C4-2B (cell line): ENCODE data around the gene KCNK13.

Experiments used
- H3K27ac ChIP-seq: fragments of 450-650 bp; 2 replicates; pipeline ENCODE4 v1.5.1; 2017
- CTCF ChIP-seq: fragments of 450-650 bp; conservative IDR thresholded peaks from 2 replicates; pipeline ENCODE4 v1.5.1; 2017; ENCODE audit warnings: mild to moderate bottlenecking
- ZFX ChIP-seq: fragments of 450-650 bp; IDR thresholded peaks from 2 replicates; pipeline ENCODE4 v1.6.1; 2017

Gene KCNK13

DNA sequence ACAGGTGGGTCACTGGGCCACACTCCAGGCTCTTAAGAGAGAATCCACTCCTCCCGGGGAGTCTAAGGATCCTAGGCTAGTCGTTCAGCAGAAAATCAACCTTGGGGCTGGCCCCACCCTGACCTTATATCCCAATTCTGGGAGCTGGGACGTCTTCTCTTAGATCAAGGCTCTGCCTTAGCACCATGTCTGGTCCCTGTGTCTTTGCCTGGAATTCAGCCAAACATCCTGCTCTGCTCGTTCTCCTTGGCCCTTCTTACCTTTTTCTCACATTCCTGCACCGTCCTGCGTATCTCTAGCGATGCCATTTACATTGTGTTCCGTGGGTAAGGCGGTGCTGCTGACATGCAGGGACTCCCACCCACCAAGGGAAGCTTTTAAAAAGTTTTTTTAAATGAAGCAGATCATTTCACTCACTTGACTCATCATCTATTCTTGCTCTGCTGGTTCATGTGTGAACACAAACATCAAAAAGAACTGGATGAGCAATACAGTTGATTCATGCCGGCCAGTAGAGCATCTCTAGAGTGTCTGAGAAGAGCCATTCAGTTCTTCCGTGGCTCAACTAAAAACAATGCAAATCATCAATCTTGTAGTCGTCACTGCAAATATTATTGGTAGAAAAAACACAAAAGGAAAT lies 50.2 kb downstream of the KCNK13 start:
- no peak overlapping the region for H3K27ac ChIP-seq
- TF ChIP-seq ZFX (no peak), CTCF (no peak)

DNA sequence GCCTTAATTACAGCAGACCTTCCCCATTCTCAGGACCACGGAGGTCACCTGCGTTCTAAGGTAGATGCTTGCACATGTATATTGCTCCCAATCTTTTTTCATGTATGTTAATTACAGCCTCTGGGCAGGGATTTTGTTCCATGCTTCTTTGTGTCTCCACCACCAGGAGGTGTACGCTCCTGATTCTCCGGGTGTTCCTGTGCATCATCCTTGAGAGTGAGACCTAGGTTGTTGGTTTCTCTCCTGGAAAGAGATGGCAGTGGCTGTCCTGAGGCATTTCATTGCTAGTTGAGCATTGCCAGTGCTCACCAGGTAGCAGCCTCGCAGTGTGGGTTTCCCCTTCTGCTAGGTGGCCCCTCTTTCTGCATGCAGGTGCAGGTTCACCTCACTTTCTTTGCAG lies 52.8 kb downstream of the KCNK13 start:
- H3K27ac ChIP-seq: peak overlapping the region; percentile 85
- TF ChIP-seq CTCF (peak; percentile 27), ZFX (no peak)

- no peak for TF ChIP-seq ZFX
- no peak for TF ChIP-seq CTCF
- peak overlapping the region; percentile 85 for H3K27ac ChIP-seq
Measured at GRCh38 chr14:90115780-90116179, 54.0 kb downstream of the KCNK13 start.

DNA sequence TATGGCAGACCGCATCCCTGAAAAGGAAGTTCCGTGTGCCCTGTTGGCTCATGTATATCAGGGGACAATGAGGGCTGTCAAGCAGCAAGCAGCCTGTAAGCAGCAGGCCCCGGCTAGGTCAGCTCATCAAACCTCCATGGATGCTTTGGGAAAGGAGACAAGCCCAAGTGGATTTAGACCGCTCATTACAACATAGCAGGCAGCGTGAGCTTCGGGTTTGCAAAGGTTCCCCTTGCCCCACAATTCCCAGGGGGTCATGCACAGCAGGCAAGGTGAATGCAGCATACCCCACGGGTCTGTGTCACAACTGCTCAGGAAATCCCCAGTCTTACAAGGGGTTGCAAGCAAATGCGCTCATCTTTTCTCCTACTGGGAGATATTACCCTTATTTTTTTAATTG lies 54.6 kb downstream of the KCNK13 start:
- TF ChIP-seq ZFX (no peak), CTCF (no peak)
- peak overlapping the region; percentile 75 for H3K27ac ChIP-seq

- TF ChIP-seq CTCF (no peak), ZFX (no peak)
- no peak overlapping the region for H3K27ac ChIP-seq
Measured at GRCh38 chr14:90118027-90118426, 56.2 kb downstream of the KCNK13 start.

DNA sequence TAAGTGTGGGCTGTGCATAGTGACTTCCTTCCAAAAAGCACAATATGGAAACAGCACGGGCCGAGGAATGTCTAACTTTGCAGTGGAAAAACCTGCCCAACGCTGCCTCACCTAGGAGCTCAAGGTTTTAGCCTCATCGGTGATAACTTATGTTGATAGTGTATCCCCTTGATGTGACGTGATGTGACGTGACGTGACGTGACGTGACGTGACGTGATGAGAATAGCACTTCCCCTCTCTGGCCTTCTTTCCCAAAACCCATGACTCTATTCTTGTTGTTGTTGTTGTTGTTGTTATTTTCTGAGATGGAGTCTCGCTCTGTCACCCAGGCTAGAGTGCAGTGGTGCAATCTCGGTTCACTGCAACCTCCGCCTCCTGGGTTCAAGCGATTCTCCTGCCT lies 64.5 kb downstream of the KCNK13 start:
- no peak for TF ChIP-seq ZFX
- TF ChIP-seq CTCF: no peak
- no peak overlapping the region for H3K27ac ChIP-seq

DNA sequence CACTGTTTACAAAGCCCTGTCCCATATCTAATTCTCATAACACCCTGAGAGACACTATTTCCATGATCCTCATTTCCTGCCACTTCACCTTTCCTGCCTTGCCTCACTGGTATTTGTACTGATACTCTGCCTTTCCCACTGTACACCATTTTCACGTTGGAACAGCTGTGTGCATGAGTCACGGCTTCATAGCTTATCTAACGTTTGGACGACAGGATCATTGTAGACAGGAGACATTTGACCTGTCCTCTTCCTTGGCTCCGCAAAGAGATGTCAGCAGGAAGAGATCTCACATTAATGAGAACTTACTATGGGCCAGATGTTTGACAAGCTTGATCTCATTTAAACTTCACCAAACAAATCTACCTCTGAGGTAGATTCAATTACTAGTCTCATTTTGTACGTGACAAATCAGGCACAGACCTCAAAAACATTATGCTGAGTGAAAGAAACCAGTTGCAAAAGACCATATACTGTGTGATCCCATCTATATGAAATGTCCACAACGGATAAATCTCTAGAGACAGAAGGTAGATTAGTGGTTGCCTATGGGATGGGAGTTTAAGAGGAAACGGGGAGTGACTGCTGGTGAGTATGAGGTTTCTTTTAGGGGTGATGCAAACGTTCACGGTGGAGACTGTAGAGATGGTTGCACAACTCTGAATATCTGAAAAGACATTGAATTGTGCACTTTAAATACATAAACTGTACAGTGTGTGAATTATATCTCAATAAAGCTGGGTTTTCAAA lies 71.2 kb downstream of the KCNK13 start:
- TF ChIP-seq ZFX (no peak), CTCF (no peak)
- no peak overlapping the region for H3K27ac ChIP-seq
